Measurements from ENCODE around the gene MCCD1. TPM values are rescaled to one million over a fixed set of nuclear protein-coding genes. Genes with fewer than 3 reads are reported as not detected.

The MCCD1 gene
- total RNA-seq, 1 experiment from 2014 or later: not detected

GRCh38 chr6:31510007-31510406 is 18.8 kb upstream of the MCCD1 start:
- Histone ChIP-seq H4K20me1 (ENCODE audit: low read length) (no peaks in the 10 kb centered on the region), H3K9ac (ENCODE audit: low read length) (no peak overlapping the region), H3K9me3 (ENCODE audit: low read length) (no peaks in the 10 kb centered on the region), H2AFZ (ENCODE audit: low read length) (no peak overlapping the region), H3K4me1 (ENCODE audit: insufficient read depth, low read length) (peaks cover 11% of the 10 kb centered on the region; the same call in 1 of the 2 replicates), H3K4me2 (ENCODE audit: low read length) (no peak overlapping the region), H3F3A (ENCODE audit: low read length, unreplicated experiment) (no peaks in the 10 kb centered on the region), H3K36me3 (ENCODE audit: low read depth, low read length) (peaks cover 48% of the 10 kb centered on the region), H3K9me2 (replicated peaks; ENCODE audit: low read length) (no peaks in the 10 kb centered on the region), H3K4me3 (ENCODE audit: low read length) (no peak overlapping the region), H3K27me3 (ENCODE audit: low read length) (no peaks in the 10 kb centered on the region), H3K27ac (ENCODE audit: low read length) (no peak overlapping the region), H3K79me2 (ENCODE audit: low read length) (peaks cover 2% of the 10 kb centered on the region)
- intact Hi-C loops (cut with micrococcal nuclease): no loop called here
- no peak for TF ChIP-seq EZH2phosphoT487 (IDR thresholded peaks at IDR 0.05; ENCODE audit: borderline replicate concordance, low read length)
- no peak for TF ChIP-seq CTCF (conservative IDR thresholded peaks at IDR 0.05; ENCODE audit: low read depth, low read length)
- ATAC-seq (peak; percentile 27; the same call in 1 of the 2 replicates), DNase-seq (peak; percentile 51)
- ChIA-PET POLR2A (ENCODE audit: unreplicated experiment) (no interaction called here), CTCF (no interaction called here)
- BruUV-seq (replicated peaks): no TSS peak

- TF ChIP-seq CTCF (conservative IDR thresholded peaks at IDR 0.05; ENCODE audit: low read depth, low read length): no peak
- no peak for TF ChIP-seq EZH2 (IDR thresholded peaks at IDR 0.05; ENCODE audit: low read length, unreplicated experiment)
- no peak for TF ChIP-seq EZH2phosphoT487 (IDR thresholded peaks at IDR 0.05; ENCODE audit: borderline replicate concordance, low read length)
- Histone ChIP-seq H3K9ac (ENCODE audit: low read length) (no peak overlapping the region), H3K9me3 (ENCODE audit: low read length) (no peaks in the 10 kb centered on the region), H3K27me3 (ENCODE audit: low read length) (no peaks in the 10 kb centered on the region), H3K9me2 (replicated peaks; ENCODE audit: low read length) (no peaks in the 10 kb centered on the region), H3K4me1 (ENCODE audit: insufficient read depth, low read length) (peaks cover 14% of the 10 kb centered on the region; the same call in 1 of the 2 replicates), H3K36me3 (ENCODE audit: low read depth, low read length) (peaks cover 23% of the 10 kb centered on the region), H3K4me3 (ENCODE audit: low read length) (no peak overlapping the region), H4K20me1 (ENCODE audit: low read length) (no peaks in the 10 kb centered on the region), H3K4me2 (ENCODE audit: low read length) (no peak overlapping the region), H3K27ac (ENCODE audit: low read length) (no peak overlapping the region), H3K79me2 (ENCODE audit: low read length) (no peaks in the 10 kb centered on the region), H3F3A (ENCODE audit: low read length, unreplicated experiment) (no peaks in the 10 kb centered on the region), H2AFZ (ENCODE audit: low read length) (no peak overlapping the region)
- ChIA-PET CTCF (interaction anchor here (0.7 kb wide), 1 partner anchor 63 kb away, joined by 5 read pairs; no protein-coding TSS in a partner anchor), POLR2A (ENCODE audit: unreplicated experiment) (no interaction called here)
- DNase-seq (peak; percentile 32), ATAC-seq (no peak; the same call in 1 of the 2 replicates)
- intact Hi-C loops (cut with micrococcal nuclease): no loop called here
- TSS peak; percentile 27 for BruUV-seq (replicated peaks)
Measured at GRCh38 chr6:31513456-31514165, 15.2 kb upstream of the MCCD1 start.

GRCh38 chr6:31521835-31522234 is 6.9 kb upstream of the MCCD1 start:
- no peak overlapping the region for H2AFZ ChIP-seq (ENCODE audit: low read length)
- TF ChIP-seq CTCF (conservative IDR thresholded peaks at IDR 0.05; ENCODE audit: low read depth, low read length) (no peak), EZH2phosphoT487 (IDR thresholded peaks at IDR 0.05; ENCODE audit: borderline replicate concordance, low read length) (no peak), EZH2 (IDR thresholded peaks at IDR 0.05; ENCODE audit: low read length, unreplicated experiment) (no peak)
- ATAC-seq (no peak), DNase-seq (no peak)
- H3K9me3 ChIP-seq (ENCODE audit: low read length): no peaks in the 10 kb centered on the region
- no peaks in the 10 kb centered on the region for H4K20me1 ChIP-seq (ENCODE audit: low read length)
- no peak overlapping the region for H3K9ac ChIP-seq (ENCODE audit: low read length)
- H3K4me1 ChIP-seq (ENCODE audit: insufficient read depth, low read length): peaks cover 8% of the 10 kb centered on the region
- ChIA-PET CTCF (no interaction called here), POLR2A (ENCODE audit: unreplicated experiment) (no interaction called here)
- no peak overlapping the region for H3K4me2 ChIP-seq (ENCODE audit: low read length)
- intact Hi-C loops (cut with micrococcal nuclease): no loop called here
- H3K79me2 ChIP-seq (ENCODE audit: low read length): no peaks in the 10 kb centered on the region
- H3F3A ChIP-seq (ENCODE audit: low read length, unreplicated experiment): no peaks in the 10 kb centered on the region
- H3K27me3 ChIP-seq (ENCODE audit: low read length): no peaks in the 10 kb centered on the region
- no peak overlapping the region for H3K4me3 ChIP-seq (ENCODE audit: low read length)
- H3K36me3 ChIP-seq (ENCODE audit: low read depth, low read length): no peaks in the 10 kb centered on the region
- no peaks in the 10 kb centered on the region for H3K9me2 ChIP-seq (replicated peaks; ENCODE audit: low read length)
- H3K27ac ChIP-seq (ENCODE audit: low read length): no peak overlapping the region
- no TSS peak for BruUV-seq (replicated peaks)
